ENCODE measurements around the gene CRYBA1.
A peak's percentile ranks its signal among the peaks of the same experiment; 100 is the strongest.
"Not testable (repeated sequence)": the region's sequence is repeated elsewhere in the genome, so short reads cannot be mapped to it uniquely, and the experiment has no call there.

CRYBA1 gene, protein sequence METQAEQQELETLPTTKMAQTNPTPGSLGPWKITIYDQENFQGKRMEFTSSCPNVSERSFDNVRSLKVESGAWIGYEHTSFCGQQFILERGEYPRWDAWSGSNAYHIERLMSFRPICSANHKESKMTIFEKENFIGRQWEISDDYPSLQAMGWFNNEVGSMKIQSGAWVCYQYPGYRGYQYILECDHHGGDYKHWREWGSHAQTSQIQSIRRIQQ

DNA sequence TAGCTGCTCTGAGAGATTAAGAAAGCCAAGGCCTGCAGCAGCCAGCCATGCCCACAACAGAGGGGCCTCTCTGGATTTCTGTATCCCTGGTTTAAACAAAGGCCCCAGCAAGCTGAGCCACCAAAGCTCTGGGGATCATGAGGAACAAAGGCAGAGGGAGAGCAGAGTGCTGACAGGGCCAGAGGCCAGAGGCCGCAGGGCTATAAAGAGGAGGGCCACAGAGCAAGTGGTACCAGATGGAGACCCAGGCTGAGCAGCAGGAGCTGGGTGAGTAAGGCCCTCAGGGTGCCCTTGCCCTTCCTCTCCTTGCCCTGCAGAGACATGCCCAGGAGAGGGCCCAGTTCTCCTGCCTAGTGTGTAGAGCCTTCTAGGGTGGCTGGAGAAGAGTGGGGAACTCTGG, at the start of gene CRYBA1:
Gene CRYBA1 (plus strand): TSS at position 232 of the 400 bp plus-strand sequence. CDS start 5 bp downstream, at position 237.
- no peak for DNase-seq

DNA sequence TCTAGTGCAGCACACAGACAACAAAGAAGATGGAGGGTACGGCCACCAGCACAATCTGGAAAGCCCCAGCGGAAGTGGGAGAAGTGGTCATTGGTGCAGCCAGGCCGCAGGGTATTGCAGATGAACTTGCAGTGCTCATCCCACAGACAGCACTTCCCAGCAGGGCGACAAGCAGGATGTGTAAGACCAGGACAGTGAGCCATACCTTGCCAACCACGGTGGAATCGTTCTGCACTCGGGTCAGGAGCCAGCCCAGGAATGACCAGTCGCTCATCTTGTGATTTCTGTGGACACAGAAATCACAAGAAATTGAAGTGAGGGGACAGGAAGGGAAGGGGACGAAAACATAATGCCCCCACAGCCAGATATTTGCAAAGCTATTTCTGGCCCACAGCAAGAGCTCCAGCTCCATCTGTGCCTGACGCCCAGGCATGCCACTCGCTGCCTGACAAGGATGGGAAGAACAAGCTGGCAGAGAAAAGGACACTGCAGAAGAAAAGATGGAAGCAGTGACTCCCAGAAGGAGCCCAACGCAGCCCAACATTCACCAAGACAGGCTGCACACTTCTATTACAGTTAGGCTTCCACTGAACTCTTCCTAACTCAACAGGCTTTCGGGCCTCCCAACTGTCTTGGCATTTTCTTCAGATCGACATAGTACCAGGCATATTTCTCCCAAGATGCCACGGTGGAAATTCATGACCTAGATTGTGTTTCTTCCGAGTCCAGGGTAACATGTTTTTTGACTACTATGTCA, 49.0 kb upstream of the CRYBA1 start:
- DNase-seq: no peak

DNA sequence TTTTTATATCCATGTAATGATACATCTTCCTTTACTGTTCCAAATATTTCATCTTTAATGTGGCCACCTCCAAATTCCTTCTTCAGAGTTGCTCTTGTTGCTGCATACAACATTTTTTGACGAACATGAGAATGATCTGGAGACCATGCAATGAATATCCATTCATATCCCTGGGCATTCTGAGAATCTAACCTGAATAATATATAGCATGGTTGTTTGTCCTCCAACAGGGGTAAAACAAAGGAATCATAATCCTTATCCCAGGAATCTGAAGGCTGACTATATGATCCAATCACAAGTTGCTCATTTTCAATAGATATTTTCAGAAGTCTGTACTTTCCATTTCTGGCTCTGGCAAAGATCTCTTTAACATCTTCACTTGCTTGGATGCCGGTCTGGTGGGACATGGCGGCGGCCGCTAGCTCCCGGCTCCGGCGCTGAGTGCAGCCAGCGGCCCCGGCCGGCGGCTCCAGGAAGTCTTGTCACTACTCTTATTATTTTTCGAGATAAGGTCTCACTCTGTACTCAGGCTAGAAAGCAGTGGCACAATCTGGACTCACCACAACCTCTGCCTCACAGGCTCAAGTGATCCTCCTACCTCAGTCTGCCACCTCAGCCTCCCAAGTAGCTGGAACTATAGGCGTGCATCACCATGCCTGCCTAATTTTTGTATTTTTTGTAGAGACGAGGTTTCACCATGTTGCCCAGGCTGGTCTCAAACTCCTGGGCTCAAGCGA, 42.4 kb upstream of the CRYBA1 start:
- DNase-seq: peak; percentile 39

DNA sequence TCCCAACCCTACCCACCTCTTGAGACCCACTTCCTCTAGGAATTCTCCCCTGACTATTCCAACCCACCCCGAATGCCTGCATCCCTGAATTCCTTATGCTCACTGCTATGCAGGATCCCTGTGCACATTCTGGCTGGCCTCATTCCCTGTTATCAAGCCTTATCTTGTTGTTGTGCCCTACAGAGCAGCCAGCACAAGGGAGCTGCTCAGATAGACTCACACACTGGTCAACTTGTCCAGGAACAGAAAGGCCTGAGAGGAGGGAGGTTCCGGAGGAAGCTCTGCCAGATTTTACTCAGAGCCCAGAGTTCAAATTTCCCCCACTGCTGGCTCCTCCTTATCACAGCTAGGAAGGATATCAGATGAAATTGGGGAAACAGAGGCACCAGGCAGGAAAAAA, 41.6 kb upstream of the CRYBA1 start:
- DNase-seq: no peak

DNA sequence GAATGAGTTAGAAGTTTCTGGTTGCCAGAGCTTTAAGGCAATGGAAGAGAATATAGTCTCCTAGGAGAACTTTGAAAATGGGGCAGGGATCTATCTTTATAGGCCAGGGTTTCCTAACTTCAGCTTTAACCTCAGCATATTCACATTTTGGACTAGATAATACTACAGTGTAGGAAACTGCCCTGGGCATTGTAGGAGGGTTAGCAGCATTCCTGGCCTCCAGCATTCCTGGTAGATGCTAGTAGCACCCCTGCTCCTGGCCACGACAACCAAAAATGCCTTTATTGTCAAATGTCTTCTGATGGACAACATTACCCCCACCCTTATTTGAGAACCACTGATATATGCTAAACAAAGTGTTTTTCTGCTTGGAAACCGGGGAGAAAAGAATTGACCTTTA, 38.7 kb upstream of the CRYBA1 start:
- DNase-seq: no peak

DNA sequence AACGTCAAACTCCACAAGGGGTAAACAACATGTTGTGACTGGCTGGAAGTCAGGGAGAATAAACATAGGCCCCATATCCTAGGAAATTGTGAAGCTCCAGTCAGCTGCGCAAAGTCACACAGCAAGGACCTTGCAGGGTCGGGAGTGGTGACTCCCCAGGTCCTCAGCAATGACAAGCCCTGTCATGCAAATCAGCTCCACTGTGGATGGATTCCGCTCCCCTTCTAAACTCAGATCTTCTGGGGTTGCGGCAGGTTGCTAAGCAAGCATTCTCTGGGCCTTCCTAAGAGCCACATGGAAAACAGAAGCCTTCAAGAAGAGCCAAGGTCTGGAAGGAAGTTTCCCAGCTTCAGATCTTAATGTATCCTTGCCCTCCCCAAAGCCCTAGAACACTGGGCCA, 37.6 kb upstream of the CRYBA1 start:
- DNase-seq: no peak

DNA sequence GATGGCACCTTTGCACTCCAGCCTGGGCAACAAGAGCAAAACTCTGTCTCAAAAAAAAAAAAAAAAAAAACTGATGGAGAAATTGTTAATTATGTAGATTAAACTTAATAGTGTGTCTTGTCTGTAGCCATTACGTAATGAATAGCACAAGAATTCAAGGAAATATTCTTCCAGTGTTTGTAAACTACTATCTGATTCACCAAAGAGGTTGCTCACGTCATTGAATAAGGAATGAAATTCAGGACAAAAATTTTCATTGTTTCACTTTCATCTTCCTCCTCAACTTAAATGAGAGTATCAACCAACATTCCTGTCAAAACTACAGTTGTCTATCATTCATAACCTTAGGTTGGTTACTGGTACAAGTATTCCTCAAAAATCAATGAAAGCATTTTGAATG, 35.8 kb upstream of the CRYBA1 start:
- no peak for DNase-seq

DNA sequence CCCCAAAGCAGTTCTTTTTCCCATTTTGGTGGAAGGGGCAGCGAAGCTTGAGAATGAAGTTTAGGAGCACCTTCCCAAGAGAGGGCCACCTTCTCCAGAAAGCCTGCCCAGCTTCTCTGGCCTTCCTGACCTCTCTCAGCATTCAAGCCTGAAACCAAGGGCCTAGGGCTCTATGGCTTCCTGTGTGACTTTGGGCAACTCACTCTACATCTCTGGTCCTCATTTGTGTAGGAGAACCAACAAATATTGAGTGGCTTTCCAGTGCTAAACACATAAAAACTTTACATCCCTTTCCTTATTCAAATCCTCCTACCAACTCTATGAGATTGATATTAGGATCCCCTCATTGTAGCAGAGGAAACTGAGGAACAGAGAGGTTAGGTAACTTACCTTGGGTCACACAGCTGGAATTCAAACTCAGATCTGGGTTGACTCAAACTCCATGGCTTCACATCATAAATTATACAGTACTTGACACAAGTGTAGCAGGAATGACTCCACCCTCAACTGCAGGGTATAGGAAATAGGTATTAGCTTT, 34.5 kb upstream of the CRYBA1 start:
- DNase-seq: no peak

DNA sequence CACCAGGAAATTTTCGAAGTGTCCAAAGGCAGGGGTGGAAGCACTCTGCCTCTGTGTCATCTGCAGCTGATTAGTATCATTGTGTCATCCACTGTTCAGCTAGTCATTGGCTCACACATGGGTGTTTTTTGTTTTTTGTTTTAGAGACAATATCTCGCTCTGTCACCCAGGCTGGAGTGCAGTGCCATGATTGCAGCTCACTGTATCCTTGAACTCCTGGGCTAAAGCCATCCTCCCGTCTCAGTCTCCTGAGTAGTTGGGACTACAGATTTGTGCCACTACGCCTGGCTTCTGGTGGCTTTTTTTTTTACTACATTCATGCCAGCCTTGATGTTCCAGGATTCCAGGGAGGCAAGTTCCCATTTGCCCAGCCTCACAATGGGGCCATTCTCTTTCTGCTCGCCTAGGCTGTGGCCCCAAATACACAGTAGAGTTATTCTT, 34.0 kb upstream of the CRYBA1 start:
- no peak for DNase-seq

DNA sequence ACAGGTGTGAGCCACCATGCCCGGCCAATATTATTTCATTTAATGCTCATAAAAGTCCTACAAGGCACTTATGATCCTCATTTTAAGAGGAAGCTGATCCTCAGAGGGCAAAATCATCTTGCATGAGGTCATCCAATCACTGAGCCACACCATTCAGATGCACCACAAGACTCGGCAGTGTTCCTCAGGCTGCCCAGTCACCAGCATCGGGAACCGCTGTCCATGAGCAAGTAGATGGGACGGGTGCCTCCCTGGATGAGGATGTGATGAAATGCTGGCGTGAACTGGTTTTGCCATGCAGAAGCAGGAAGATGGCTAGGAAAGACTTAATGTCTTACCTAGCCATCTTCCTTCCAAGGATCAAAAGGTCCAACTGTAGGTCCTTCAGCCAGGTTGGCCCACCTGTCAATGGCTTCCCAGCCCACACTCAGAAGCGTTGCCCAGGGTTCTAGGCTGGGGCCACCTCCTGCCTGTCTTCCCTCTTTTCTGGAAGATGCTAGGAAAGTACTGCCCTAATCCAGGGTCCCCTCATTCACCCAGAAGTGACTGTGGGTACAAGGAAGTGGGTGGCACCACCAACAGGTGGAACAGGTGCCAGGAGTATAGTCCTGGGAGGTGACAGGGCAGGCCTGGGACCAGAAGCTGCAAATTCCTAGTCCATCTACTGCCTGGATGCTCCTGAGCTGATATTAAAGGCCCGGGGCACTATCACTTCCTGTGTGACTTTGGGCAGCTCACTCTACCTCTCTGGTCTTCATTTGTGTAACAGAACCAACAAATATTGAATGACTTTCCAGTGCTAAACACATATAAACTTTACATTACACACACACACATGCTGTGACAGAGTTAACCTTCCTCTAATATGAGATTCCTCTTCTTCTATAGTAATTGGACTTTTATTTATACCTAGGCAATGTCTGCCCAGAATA, 32.2 kb upstream of the CRYBA1 start:
- DNase-seq: no peak

DNA sequence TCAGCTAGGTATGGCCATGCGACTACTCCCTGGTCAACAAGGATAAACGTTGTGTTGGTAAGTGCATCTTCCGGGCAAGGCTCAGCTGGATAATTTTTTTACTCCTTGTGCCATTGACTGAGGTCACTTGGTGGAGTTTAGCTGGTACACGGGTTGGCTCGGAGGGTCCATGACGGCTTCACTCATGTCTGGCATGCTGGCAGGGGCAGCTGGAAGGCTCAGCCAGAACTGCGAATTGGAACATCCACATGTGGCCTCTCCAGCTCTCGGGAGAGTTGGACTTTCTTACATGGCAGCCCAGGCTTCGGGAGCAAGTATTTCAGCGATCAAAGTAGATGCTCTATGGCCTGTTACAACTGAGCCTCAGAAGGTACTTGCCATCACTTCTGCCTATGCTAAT, 31.5 kb upstream of the CRYBA1 start:
- DNase-seq: no peak

DNA sequence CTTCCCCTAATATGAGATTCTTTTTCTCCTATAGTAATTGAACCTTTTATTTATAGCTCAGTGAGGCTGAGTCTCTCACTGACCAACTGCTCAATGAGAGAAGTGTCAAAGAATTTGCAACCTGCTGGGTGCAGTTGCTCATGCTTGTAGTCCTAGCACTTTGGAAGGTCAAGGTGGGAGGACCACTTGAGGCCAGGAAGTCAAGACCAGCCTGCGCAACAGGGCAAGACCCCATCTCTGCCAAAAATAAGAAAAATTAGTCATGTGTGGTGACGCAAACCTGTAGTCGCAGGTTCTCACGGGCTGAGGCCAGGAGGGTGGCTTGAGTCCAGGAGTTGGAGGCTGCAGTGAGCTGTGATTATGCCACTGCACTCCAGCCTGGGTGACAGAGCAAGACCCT, 30.9 kb upstream of the CRYBA1 start:
- DNase-seq: no peak

DNA sequence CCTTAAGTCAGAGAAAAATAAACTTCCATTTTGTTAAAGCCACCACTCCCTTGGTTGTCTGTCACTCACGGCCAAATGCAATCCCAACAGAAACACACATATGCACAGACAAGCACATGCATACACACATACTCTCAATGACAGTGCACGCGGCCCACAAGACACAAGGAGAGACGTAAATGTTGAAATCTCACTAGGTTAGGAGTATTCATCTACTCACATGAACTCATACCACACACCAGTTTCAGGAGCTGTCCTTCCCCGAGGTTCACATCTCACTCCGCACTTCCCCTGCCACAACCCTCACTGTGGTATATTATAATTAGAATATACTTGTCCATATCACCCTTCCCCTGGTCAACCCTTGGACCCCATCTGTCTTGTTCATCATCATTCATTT, 30.5 kb upstream of the CRYBA1 start:
- DNase-seq: no peak

DNA sequence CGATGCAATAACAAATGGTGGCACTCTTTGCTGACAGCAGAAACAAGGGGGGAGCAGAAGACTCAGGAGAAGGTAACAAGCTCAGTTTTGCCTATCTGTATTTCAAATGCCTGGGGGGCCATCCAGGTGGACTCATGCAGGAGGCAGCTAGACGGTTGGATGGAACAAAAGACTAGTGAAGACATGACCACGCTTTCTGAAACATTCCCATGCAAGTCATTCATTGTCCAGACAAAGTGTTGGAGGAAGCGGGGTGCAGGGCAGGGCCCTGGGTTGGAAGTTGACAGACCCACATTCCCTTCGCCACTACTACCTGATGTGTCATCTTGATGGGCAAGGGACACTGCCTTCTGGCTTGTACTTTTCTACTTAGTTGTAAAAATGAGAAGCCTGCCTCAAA, 29.8 kb upstream of the CRYBA1 start:
- DNase-seq: no peak

DNA sequence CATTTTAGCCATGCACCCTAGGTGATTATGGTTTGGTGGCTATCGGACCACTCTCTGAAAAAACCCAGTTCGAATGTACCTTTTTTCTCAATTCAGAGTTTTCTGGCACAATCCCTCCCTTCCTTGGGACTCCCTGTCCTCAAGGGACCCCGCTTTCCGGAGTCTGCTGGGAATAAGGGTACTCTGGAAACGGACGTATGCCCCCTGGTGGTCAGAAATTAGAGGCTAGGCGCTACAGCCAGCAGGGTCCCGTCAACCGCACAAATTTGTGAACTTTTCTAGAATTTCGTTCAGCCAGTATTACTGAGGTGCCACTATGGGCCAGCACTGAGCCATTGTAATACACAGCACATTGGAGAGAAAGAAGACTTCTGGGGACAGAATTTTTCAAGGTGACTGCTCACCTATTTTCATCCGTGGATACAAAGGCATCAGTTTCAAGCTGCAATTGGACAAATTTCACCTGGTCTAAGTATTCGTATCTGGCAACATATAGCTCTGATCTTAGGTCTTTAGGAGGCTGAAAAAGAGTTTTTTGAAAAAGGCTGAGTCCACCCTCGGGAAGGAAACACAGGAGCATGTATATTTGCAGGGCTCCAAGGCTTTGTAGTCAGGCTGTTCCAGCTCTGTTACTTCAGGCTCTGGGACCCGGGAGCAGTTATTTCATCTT, 27.1 kb upstream of the CRYBA1 start:
- DNase-seq: peak; percentile 91

DNA sequence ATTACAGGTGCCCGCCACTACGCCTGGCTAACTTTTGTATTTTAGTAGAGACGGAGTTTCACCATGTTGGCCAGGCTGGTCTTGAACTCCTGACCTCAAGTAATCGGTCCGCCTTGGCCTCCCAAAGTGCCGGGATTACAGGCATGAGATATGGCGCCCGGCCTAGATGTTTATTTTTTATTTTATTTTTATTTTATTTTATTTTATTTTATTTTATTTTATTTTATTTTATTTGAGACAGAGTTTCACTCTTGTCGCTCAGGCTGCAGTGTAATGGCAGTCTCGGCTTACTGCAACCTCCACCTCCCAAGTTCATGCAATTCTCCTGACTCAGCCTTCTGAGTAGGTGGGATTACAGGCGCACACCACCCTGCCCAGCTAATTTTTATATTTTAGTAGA, 25.3 kb upstream of the CRYBA1 start:
- DNase-seq: not testable (repeated sequence)

DNA sequence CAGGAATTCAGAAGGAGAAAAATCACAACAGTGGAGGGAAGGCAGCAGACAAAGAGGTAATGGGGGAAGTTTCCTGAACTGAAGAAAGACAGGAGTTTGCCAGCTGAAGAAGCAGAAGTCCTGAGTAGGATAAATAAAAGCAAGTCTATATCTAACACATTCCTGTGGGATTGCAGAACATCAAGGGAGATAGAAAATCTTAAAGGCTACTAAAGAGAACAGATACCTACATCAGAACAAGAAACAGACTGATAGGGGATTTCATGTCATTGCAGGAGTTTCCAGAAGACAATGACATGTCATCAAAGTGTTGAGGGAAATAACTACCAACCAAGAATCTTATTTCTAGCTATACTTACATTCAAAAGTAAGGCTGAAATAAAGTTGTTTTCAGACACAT, 21.3 kb upstream of the CRYBA1 start:
- no peak for DNase-seq

DNA sequence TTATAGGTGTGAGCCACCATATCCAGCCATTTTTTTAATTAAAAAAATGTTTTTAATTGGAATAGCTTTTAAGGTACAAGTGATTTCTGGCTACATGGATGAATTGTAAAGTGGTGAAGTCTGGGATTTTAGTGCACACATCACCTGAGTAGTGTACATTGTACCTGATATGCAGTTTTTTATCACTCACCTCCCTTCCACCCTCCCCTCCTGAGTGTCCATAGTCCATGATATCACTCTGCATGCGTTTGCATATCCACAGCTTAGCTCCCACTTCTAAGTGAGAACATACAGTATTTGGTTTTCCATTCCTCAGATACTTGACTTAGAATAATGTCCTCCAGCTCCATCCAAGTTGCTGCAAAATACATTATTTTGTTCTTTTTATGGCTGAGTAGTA, 13.4 kb upstream of the CRYBA1 start:
- DNase-seq: no peak

DNA sequence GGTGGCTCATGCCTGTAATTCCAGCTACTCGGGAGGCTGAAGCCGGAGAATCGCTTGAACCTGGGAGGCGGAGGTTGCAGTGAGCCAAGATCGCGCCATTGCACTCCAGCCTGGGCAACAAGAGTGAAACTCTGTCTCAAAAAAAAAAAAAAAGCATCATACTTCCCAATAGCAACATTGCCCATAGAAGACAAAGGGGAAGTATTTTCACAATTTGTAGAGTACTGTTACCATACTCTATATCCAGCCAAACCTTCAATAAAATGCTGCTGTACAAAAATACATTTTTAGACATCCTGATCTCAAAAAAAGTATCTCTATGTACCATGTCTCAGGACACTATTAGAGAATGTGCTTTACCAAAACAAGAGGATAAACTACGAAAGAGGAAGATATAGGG, 11.7 kb upstream of the CRYBA1 start:
- not testable (repeated sequence) for DNase-seq

DNA sequence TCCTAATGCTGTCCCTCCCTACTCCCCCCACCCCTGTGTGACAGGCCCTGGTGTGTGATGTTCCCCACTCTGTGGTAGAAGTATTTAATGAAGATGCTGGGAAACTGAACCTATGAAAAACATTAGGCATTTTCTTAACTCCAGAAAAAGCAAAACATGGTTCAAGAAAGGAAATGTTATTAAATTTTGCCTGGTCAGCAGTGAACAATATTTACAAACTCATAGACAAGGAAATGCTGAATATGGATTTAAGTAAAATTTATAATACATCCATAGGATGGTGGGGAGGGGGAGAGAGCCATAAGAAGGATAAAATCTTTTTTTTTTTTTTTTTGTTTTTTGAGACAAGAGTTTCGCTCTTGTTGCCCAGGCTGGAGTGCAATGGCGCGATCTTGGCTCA, 10.8 kb upstream of the CRYBA1 start:
- no peak for DNase-seq

DNA sequence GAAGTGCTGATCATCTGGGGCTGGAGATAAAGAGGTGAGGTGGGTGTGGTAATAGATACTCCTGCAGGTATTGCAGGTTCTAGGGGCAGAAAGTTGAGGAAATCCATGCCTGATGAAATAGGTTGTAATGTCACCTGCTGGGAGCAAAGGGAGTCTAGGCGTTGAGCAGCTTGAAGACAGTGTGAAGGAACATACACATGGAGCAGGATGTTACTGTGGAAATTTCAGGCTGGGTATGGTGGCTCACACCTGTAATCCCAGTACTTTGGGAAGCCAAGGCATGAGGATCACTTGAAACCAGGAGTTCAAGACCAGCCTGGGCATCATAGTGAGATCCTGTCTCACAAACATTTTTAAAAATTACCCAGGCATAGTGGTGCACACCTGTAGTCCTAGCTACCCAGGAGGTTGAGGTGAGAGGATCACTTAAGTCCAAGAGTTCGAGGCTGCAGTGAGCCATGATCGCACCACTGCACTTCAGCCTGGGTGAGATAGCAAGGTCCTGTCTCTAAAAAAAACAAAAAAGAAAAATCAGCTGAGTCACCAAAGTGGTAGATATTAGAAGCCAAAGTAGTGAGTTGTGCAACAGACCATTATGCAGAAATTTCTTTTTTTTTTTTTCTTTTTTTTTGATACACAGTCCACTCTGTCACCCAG, 9.1 kb upstream of the CRYBA1 start:
- peak; percentile 86 for DNase-seq
